ENCODE measurements around the gene OR1K1.

- no peak for TF ChIP-seq EP300 (IDR thresholded peaks at IDR 0.05; ENCODE audit: low read depth)
- TF ChIP-seq CTCF (IDR thresholded peaks at IDR 0.05), result no peak
- no peak for TF ChIP-seq POLR2AphosphoS5 (IDR thresholded peaks at IDR 0.05)
- TF ChIP-seq POLR2A (IDR thresholded peaks at IDR 0.05), result no peak
Observed at GRCh38 chr9:122797316-122798063, 2.4 kb upstream of the OR1K1 start.

All from transverse colon (tissue), 4 donors.